Measurements from ENCODE around the gene C16orf95.

- TF ChIP-seq CTCF (IDR thresholded peaks at IDR 0.05; ENCODE audit: poor library complexity, severe bottlenecking) (no peak), TAF1 (IDR thresholded peaks at IDR 0.05; ENCODE audit: low read depth) (no peak), POLR2AphosphoS5 (IDR thresholded peaks at IDR 0.05) (no peak), SMC3 (conservative IDR thresholded peaks at IDR 0.05; ENCODE audit: poor library complexity) (no peak), RAD21 (conservative IDR thresholded peaks at IDR 0.05) (no peak), EZH2 (IDR thresholded peaks at IDR 0.05; ENCODE audit: borderline replicate concordance, insufficient read depth, low read length, poor library complexity, severe bottlenecking) (no peak)
- TF ChIP-seq, protein P1, sequence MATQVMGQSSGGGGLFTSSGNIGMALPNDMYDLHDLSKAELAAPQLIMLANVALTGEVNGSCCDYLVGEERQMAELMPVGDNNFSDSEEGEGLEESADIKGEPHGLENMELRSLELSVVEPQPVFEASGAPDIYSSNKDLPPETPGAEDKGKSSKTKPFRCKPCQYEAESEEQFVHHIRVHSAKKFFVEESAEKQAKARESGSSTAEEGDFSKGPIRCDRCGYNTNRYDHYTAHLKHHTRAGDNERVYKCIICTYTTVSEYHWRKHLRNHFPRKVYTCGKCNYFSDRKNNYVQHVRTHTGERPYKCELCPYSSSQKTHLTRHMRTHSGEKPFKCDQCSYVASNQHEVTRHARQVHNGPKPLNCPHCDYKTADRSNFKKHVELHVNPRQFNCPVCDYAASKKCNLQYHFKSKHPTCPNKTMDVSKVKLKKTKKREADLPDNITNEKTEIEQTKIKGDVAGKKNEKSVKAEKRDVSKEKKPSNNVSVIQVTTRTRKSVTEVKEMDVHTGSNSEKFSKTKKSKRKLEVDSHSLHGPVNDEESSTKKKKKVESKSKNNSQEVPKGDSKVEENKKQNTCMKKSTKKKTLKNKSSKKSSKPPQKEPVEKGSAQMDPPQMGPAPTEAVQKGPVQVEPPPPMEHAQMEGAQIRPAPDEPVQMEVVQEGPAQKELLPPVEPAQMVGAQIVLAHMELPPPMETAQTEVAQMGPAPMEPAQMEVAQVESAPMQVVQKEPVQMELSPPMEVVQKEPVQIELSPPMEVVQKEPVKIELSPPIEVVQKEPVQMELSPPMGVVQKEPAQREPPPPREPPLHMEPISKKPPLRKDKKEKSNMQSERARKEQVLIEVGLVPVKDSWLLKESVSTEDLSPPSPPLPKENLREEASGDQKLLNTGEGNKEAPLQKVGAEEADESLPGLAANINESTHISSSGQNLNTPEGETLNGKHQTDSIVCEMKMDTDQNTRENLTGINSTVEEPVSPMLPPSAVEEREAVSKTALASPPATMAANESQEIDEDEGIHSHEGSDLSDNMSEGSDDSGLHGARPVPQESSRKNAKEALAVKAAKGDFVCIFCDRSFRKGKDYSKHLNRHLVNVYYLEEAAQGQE (IDR thresholded peaks at IDR 0.05; ENCODE audit: borderline replicate concordance) = no peak
These were observed 36.4 kb upstream of the C16orf95 start for GRCh38 chr16:87353613-87354012.

Measured in neural cell (in vitro differentiated cells).